ENCODE measurements around the gene RABEPK. TPM values are rescaled to one million over a fixed set of nuclear protein-coding genes. Genes with fewer than 3 reads are reported as not detected.
A peak's percentile ranks its signal among the peaks of the same experiment; 100 is the strongest.
"Not testable (repeated sequence)": the region's sequence is repeated elsewhere in the genome, so short reads cannot be mapped to it uniquely, and the experiment has no call there.

Gene RABEPK
- total RNA-seq, 1 donor from 2014 or later = 20.5 TPM

- Mint-ChIP-seq H3K4me3 (no peak overlapping the region), H3K4me1 (peaks cover 12% of the 10 kb centered on the region), H3K9me3 (no peaks in the 10 kb centered on the region), H3K27ac (peak overlapping the region; percentile 92), H3K27me3 (ENCODE audit: low read depth) (no peaks in the 10 kb centered on the region), H3K36me3 (peaks cover 10% of the 10 kb centered on the region)
- no peak for TF ChIP-seq CTCF (IDR thresholded peaks at IDR 0.05; ENCODE audit: unreplicated experiment)
- no peak for DNase-seq (ENCODE audit: low spot score in 2 of 2, unreplicated experiment in 2 of 2)
Observed at GRCh38 chr9:125161284-125161918, 38.9 kb upstream of the RABEPK start.

GRCh38 chr9:125162891-125163290 lies 37.5 kb upstream of the RABEPK start:
- Mint-ChIP-seq H3K4me1 (peaks cover 12% of the 10 kb centered on the region), H3K36me3 (peaks cover 10% of the 10 kb centered on the region)
- H3K9me3 Mint-ChIP-seq; H3K27me3 Mint-ChIP-seq (ENCODE audit: low read depth); H3K27ac Mint-ChIP-seq; DNase-seq (ENCODE audit: low spot score in 2 of 2, unreplicated experiment in 2 of 2); H3K4me3 Mint-ChIP-seq: not testable (repeated sequence)

- no peak overlapping the region for H3K4me3 Mint-ChIP-seq
- H3K4me1 Mint-ChIP-seq = peaks cover 8% of the 10 kb centered on the region
- peaks cover 17% of the 10 kb centered on the region for H3K36me3 Mint-ChIP-seq
- no peak for TF ChIP-seq CTCF (IDR thresholded peaks at IDR 0.05; ENCODE audit: unreplicated experiment)
- H3K27ac Mint-ChIP-seq = no peak overlapping the region
- no peaks in the 10 kb centered on the region for H3K27me3 Mint-ChIP-seq (ENCODE audit: low read depth)
- H3K9me3 Mint-ChIP-seq = no peaks in the 10 kb centered on the region
- DNase-seq (ENCODE audit: low spot score in 2 of 2, unreplicated experiment in 2 of 2) = no peak
Observed at GRCh38 chr9:125166762-125167161, 33.6 kb upstream of the RABEPK start.

- no peak overlapping the region for H3K4me3 Mint-ChIP-seq
- H3K27ac Mint-ChIP-seq = no peak overlapping the region
- peaks cover 16% of the 10 kb centered on the region for H3K36me3 Mint-ChIP-seq
- H3K27me3 Mint-ChIP-seq (ENCODE audit: low read depth) = no peaks in the 10 kb centered on the region
- TF ChIP-seq CTCF (IDR thresholded peaks at IDR 0.05; ENCODE audit: unreplicated experiment) = no peak
- DNase-seq (ENCODE audit: low spot score in 2 of 2, unreplicated experiment in 2 of 2) = no peak
- H3K4me1 Mint-ChIP-seq = peaks cover 13% of the 10 kb centered on the region
- H3K9me3 Mint-ChIP-seq = no peaks in the 10 kb centered on the region
Observed at GRCh38 chr9:125169895-125170294, 30.4 kb upstream of the RABEPK start.

GRCh38 chr9:125172031-125172755 lies 28.1 kb upstream of the RABEPK start:
- no peak overlapping the region for H3K4me3 Mint-ChIP-seq
- H3K4me1 Mint-ChIP-seq = peaks cover 22% of the 10 kb centered on the region
- peak overlapping the region; percentile 47 for H3K27ac Mint-ChIP-seq
- no peaks in the 10 kb centered on the region for H3K27me3 Mint-ChIP-seq (ENCODE audit: low read depth)
- peaks cover 15% of the 10 kb centered on the region for H3K36me3 Mint-ChIP-seq
- DNase-seq (ENCODE audit: low spot score in 2 of 2, unreplicated experiment in 2 of 2) = no peak
- H3K9me3 Mint-ChIP-seq = no peaks in the 10 kb centered on the region
- no peak for TF ChIP-seq CTCF (IDR thresholded peaks at IDR 0.05; ENCODE audit: unreplicated experiment)

- H3K27ac Mint-ChIP-seq = peak overlapping the region; percentile 51
- peaks cover 22% of the 10 kb centered on the region for H3K36me3 Mint-ChIP-seq
- H3K9me3 Mint-ChIP-seq = peaks cover 9% of the 10 kb centered on the region
Observed at GRCh38 chr9:125176636-125177035, 23.7 kb upstream of the RABEPK start.

More at GRCh38 chr9:125176636-125177035, 23.7 kb upstream of the RABEPK start:
- H3K4me3 Mint-ChIP-seq = no peak overlapping the region
- TF ChIP-seq CTCF (IDR thresholded peaks at IDR 0.05; ENCODE audit: unreplicated experiment) = no peak
- peaks cover 14% of the 10 kb centered on the region for H3K4me1 Mint-ChIP-seq
- no peak for DNase-seq (ENCODE audit: low spot score in 2 of 2, unreplicated experiment in 2 of 2)
- no peaks in the 10 kb centered on the region for H3K27me3 Mint-ChIP-seq (ENCODE audit: low read depth)

All from mesothelial cell of epicardium (in vitro differentiated cells).